HepG2 (cell line): Measurements from ENCODE around the gene PDE4C. TPM values are rescaled to one million over a fixed set of nuclear protein-coding genes. Genes with fewer than 3 reads are reported as not detected.
A peak's percentile ranks its signal among the peaks of the same experiment; 100 is the strongest.

Source experiments
- ATAC-seq: fragments of 200-7000 bp; cut with Tn5 transposase; 3 replicates; pipeline ENCODE4 v1.9.1; 2020; ENCODE audit warnings: mild to moderate bottlenecking, moderate library complexity
- BruUV-seq: library from RNA; stranded (reverse); fragments of 400-500 nt; replicated peaks from 2 replicates; lab custom pipeline; 2021; lab: Mats Ljungman, UMichigan
- CTCF ChIA-PET: fragments of 300-600 bp; formaldehyde crosslinking; extraction: SDS; loops from one replicate; lab custom pipeline; 2021; ENCODE audit warnings: low total read pairs, inconsistent platforms, low intra/inter-chr PET ratio; lab: Yijun Ruan, JAX
- POLR2A ChIA-PET: fragments of 350-600 bp; sonication (Branson Sonifier 250); formaldehyde crosslinking; loops from one replicate; lab custom pipeline; 2020; ENCODE audit warnings: antibody characterized with exemption, inconsistent platforms; lab: Yijun Ruan, JAX
- DNase-seq: peaks from one replicate; pipeline ENCODE4 v3.0.0-alpha.2; 2015; ENCODE audit warnings: low spot score
- FAIRE-seq: peaks from 3 replicates; lab custom pipeline; 2011; peaks lifted over from hg19 to GRCh38; lab: Jason Lieb, UNC
- H2AFZ ChIP-seq: one replicate; pipeline ENCODE4 v1.6.1; 2011; ENCODE audit warnings: low read length, inconsistent platforms
- H3K27ac ChIP-seq: fragments of 300-600 bp; 3 replicates; pipeline ENCODE4 v1.8.0; 2011; ENCODE audit warnings: mixed run types, mild to moderate bottlenecking, mixed read lengths, low read length, inconsistent platforms; ENCODE audit not compliant: insufficient read depth; ENCODE audit errors: extremely low read length
- H3K27me3 ChIP-seq, 2 experiments: fragments of 200-600 bp in 1 of 2; 2 replicates in 1 of 2; 3 replicates in 1 of 2; pipeline versions ENCODE4 v1.6.0 to v1.8.0; 2011; ENCODE audit warnings: low read length in 2 of 2, mild to moderate bottlenecking in 2 of 2, moderate library complexity in 2 of 2, inconsistent platforms in 1 of 2; ENCODE audit not compliant: insufficient read depth in 2 of 2, control insufficient read depth in 1 of 2
- H3K36me3 ChIP-seq, 2 experiments: fragments of 200-600 bp in 1 of 2; replicated peaks in 1 of 2; 2 replicates in 1 of 2; 3 replicates in 1 of 2; pipeline versions ENCODE4 v1.5.1 to v1.8.0; 2011; ENCODE audit warnings: low read length in 2 of 2, inconsistent platforms in 1 of 2; ENCODE audit not compliant: insufficient read depth in 2 of 2, control insufficient read depth in 1 of 2
- H3K4me1 ChIP-seq: 2 replicates; pipeline ENCODE4 v1.5.1; 2012; ENCODE audit warnings: low read length, inconsistent platforms; ENCODE audit not compliant: insufficient read depth
- H3K4me2 ChIP-seq: 2 replicates; pipeline ENCODE4 v1.6.0; 2011; ENCODE audit warnings: low read depth, low read length, inconsistent platforms
- H3K4me3 ChIP-seq, 3 experiments: fragments of 200-600 bp in 1 of 3; sonication (generic), shearing (Covaris generic) in 1 of 3; replicated peaks in 1 of 3; 2 replicates each; pipeline ENCODE4 v1.5.1; 2011 to 2016; ENCODE audit warnings: low read length in 3 of 3, inconsistent platforms in 2 of 3, low read depth in 2 of 3, mild to moderate bottlenecking in 2 of 3, control low read depth in 1 of 3, mixed read lengths in 1 of 3; ENCODE audit not compliant: insufficient read depth in 1 of 3
- H3K79me2 ChIP-seq: one replicate; pipeline ENCODE4 v1.6.1; 2011; ENCODE audit warnings: low read length, inconsistent platforms; ENCODE audit not compliant: insufficient read depth
- H3K9ac ChIP-seq: 2 replicates; pipeline ENCODE4 v1.6.0; 2011; ENCODE audit warnings: mild to moderate bottlenecking, low read depth, low read length, inconsistent platforms; ENCODE audit not compliant: insufficient read depth
- H3K9me3 ChIP-seq: 2 replicates; pipeline ENCODE4 v1.5.1; 2012; ENCODE audit warnings: mild to moderate bottlenecking, low read length
- H4K20me1 ChIP-seq: 2 replicates; pipeline ENCODE4 v1.6.0; 2011; ENCODE audit warnings: inconsistent platforms, mild to moderate bottlenecking, low read length, moderate library complexity; ENCODE audit not compliant: insufficient read depth
- ATF3 ChIP-seq: sonication (generic); formaldehyde crosslinking; IDR thresholded peaks from 2 replicates; pipeline ENCODE4 v1.4.0; 2020; ENCODE audit warnings: missing genetic modification reagents
- CAMTA2 ChIP-seq: sonication (generic); formaldehyde crosslinking; IDR thresholded peaks from 2 replicates; pipeline ENCODE4 v1.4.0; 2020; ENCODE audit warnings: mild to moderate bottlenecking, missing genetic modification reagents, borderline replicate concordance
- GTF2F1 ChIP-seq: fragments of 150-350 bp; IDR thresholded peaks from 2 replicates; pipeline ENCODE4 v1.6.1; 2014; ENCODE audit warnings: low read length
- MNT ChIP-seq: fragments of 450-650 bp; IDR thresholded peaks from 2 replicates; pipeline ENCODE4 v1.6.1; 2016
- MTA1 ChIP-seq: sonication (generic); formaldehyde crosslinking; IDR thresholded peaks from 2 replicates; pipeline ENCODE4 v1.4.0; 2020; ENCODE audit warnings: missing genetic modification reagents, mild to moderate bottlenecking, borderline replicate concordance
- PATZ1 ChIP-seq: sonication (generic); formaldehyde crosslinking; IDR thresholded peaks from 2 replicates; pipeline ENCODE4 v1.4.0; 2020; ENCODE audit warnings: missing genetic modification reagents
- RBM39 ChIP-seq: fragments of 200-400 bp; formaldehyde crosslinking; IDR thresholded peaks from one replicate; pipeline ENCODE4 v1.6.1; 2018; ENCODE audit warnings: antibody characterized with exemption, mild to moderate bottlenecking, low read depth, low read length; ENCODE audit not compliant: poor library complexity, severe bottlenecking
- SIN3B ChIP-seq: fragments of 150-350 bp; IDR thresholded peaks from 2 replicates; pipeline ENCODE4 v1.6.1; 2014; ENCODE audit warnings: low read length
- SP5 ChIP-seq: IDR thresholded peaks from 2 replicates; pipeline ENCODE4 v1.6.1; 2016; ENCODE audit warnings: low read depth, borderline replicate concordance
- SPEN ChIP-seq: sonication (generic); formaldehyde crosslinking; IDR thresholded peaks from 2 replicates; pipeline ENCODE4 v1.5.1; 2020; ENCODE audit warnings: low read depth, mild to moderate bottlenecking, missing genetic modification reagents
- SYNCRIP ChIP-seq: fragments of 200-400 bp; formaldehyde crosslinking; IDR thresholded peaks from 2 replicates; pipeline ENCODE4 v1.6.1; 2018; ENCODE audit warnings: mild to moderate bottlenecking, low read depth, low read length; ENCODE audit not compliant: insufficient read depth
- TEAD2 ChIP-seq: sonication (generic); formaldehyde crosslinking; IDR thresholded peaks from 2 replicates; pipeline ENCODE4 v1.9.0; 2021; ENCODE audit warnings: missing genetic modification reagents
- ZBTB38 ChIP-seq: sonication (generic); formaldehyde crosslinking; IDR thresholded peaks from 2 replicates; pipeline ENCODE4 v1.5.1; 2020; ENCODE audit warnings: mild to moderate bottlenecking, missing genetic modification reagents
- ZBTB39 ChIP-seq: sonication (generic); formaldehyde crosslinking; IDR thresholded peaks from 2 replicates; pipeline ENCODE4 v1.5.0; 2020; ENCODE audit warnings: missing genetic modification reagents
- ZNF414 ChIP-seq: sonication (generic); formaldehyde crosslinking; IDR thresholded peaks from 2 replicates; pipeline ENCODE4 v1.5.0; 2020; ENCODE audit warnings: missing genetic modification reagents
- ZNF570 ChIP-seq: sonication (generic); formaldehyde crosslinking; IDR thresholded peaks from 2 replicates; pipeline ENCODE4 v1.4.0; 2020; ENCODE audit warnings: mild to moderate bottlenecking, missing genetic modification reagents, borderline replicate concordance
- ZNF747 ChIP-seq: sonication (generic); formaldehyde crosslinking; IDR thresholded peaks from 2 replicates; pipeline ENCODE4 v1.8.1; 2023; ENCODE audit warnings: missing genetic modification reagents, mild to moderate bottlenecking, borderline replicate concordance
- WGBS: methylation state at CpG from one replicate; pipeline ENCODE4 v1.1.6; 2017; ENCODE audit warnings: low lambda C conversion rate; 5-methylcytosine and 5-hydroxymethylcytosine counted together
- in situ Hi-C: cut with HindIII; loops from 2 replicates; pipeline ENCODE4 v1.10.0; 2017; ENCODE audit warnings: low pct_unique_long_range_greater_than_20kb; ENCODE audit not compliant: extremely low pct_ligation_motif_present
- intact Hi-C: fragments of 100-400 bp; cut with micrococcal nuclease; formaldehyde crosslinking; loops from one replicate; pipeline ENCODE4 v1.10.0; 2022; ENCODE audit not compliant: unreplicated experiment
- polyA plus RNA-seq, 8 experiments: library from polyadenylated mRNA; depleted of rRNA in 3 of 8; stranded (reverse) in 7 of 8; unstranded in 1 of 8; fragments of >200 nt; fragmentation: Illumina TruSeq in 4 of 8; extraction: Trizol in 4 of 8; gene quantifications; 2 replicates each; pipeline versions ENCODE4 v1.2.1 to v1.2.3, GENCODE V29; 2011 to 2016; ENCODE audit warnings: low read depth in 4 of 8, missing spikeins in 1 of 8, mixed read lengths in 1 of 8; ENCODE audit not compliant: insufficient read depth in 1 of 8
- total RNA-seq, 5 experiments: library from RNA; depleted of rRNA; stranded (reverse); fragments of >200 nt; fragmentation: Illumina TruSeq; extraction: Trizol; gene quantifications; 2 replicates each; pipeline ENCODE4 v1.2.3, GENCODE V29; 2016; ENCODE audit warnings: low read depth in 1 of 5

PDE4C gene
- total and polyA plus RNA-seq, 2 of the 13 experiments (the other 11 are each of a cell fraction or from before 2014, with no cell fraction given) = 1.4 to 14.0 TPM

- no peak overlapping the region for H3K27ac ChIP-seq
- DNase-seq (no peak), ATAC-seq (no peak), FAIRE-seq (no peak)
- peak overlapping the region; percentile 95 for H3K4me2 ChIP-seq
- in situ Hi-C loops = no loop called here
- no peaks in the 10 kb centered on the region for H4K20me1 ChIP-seq
- ChIA-PET POLR2A (interaction anchor here (1.8 kb wide), 1 partner anchor 74 kb away, joined by 4 read pairs; no protein-coding TSS in a partner anchor), CTCF (no interaction called here)
- peaks cover 0 to under 1% of the 10 kb centered on the region in 2 experiments; a peak in 1 of 5 replicates for H3K27me3 ChIP-seq
- 61% methylated on average over 14 of the region's 16 CpGs for WGBS
- peak overlapping the region; percentile 60; the same call in 1 of the 2 replicates for H3K9ac ChIP-seq
- H3K79me2 ChIP-seq = no peaks in the 10 kb centered on the region
- H3K4me3 ChIP-seq = peak overlapping the region; percentile 54 to 80 (median 56)
- no peaks in the 10 kb centered on the region for H3K9me3 ChIP-seq
- H3K36me3 ChIP-seq = no peaks in the 10 kb centered on the region
- intact Hi-C loops = no loop called here
- H3K4me1 ChIP-seq = peaks cover 51% of the 10 kb centered on the region
- BruUV-seq = no TSS peak
- no peak for TF ChIP-seq ZNF570 (CRISPR knock-in tag)
- no peak for TF ChIP-seq SPEN (CRISPR knock-in tag)
- TF ChIP-seq MTA1 = 0 out of 2 replicates have a peak, but pooled peaks have one; percentile 3
- no peak for TF ChIP-seq TEAD2 (CRISPR knock-in tag)
- TF ChIP-seq MNT = no peak
- 0 out of 2 replicates have a peak, but pooled peaks have one; percentile 10 for TF ChIP-seq CAMTA2
- TF ChIP-seq SYNCRIP = no peak
- TF ChIP-seq ATF3 (CRISPR knock-in tag) = no peak
- TF ChIP-seq RBM39 = peak; percentile 11
- TF ChIP-seq GTF2F1 = no peak
- TF ChIP-seq PATZ1 (CRISPR knock-in tag) = no peak
- no peak for TF ChIP-seq SIN3B
- TF ChIP-seq ZNF747 (CRISPR knock-in tag) = no peak
- no peak for TF ChIP-seq ZNF414 (CRISPR knock-in tag)
- TF ChIP-seq ZBTB38 (CRISPR knock-in tag) = 0 out of 2 replicates have a peak, but pooled peaks have one; percentile 39
- TF ChIP-seq ZBTB39 (CRISPR knock-in tag) = no peak
- no peak for TF ChIP-seq SP5 (CRISPR knock-in tag)
- no peak overlapping the region for H2AFZ ChIP-seq
Measured at GRCh38 chr19:18225355-18225701, 910 bp downstream of the PDE4C start.
